ENCODE measurements around the gene ZMYND11. TPM values are rescaled to one million over a fixed set of nuclear protein-coding genes. Genes with fewer than 3 reads are reported as not detected.

Gene ZMYND11
- polyA plus RNA-seq, 1 donor (not counting 4 experiments of a cell fraction or from before 2014, with no cell fraction given) = 36.1 TPM

GRCh38 chr10:269440-270074, 134.3 kb downstream of the ZMYND11 start:
- no peaks in the 10 kb centered on the region for H4K20me1 ChIP-seq (ENCODE audit: control insufficient read depth, extremely low read depth, insufficient read depth, low read length)
- no peak overlapping the region for H3K4me3 ChIP-seq (ENCODE audit: control insufficient read depth in 2 of 3, extremely low read depth in 1 of 3, insufficient read depth in 2 of 3, low read depth in 1 of 3, low read length in 3 of 3)
- no peak overlapping the region for H3K9ac ChIP-seq (ENCODE audit: control insufficient read depth, extremely low read depth, insufficient read depth, low read length)
- H3K4me2 ChIP-seq (ENCODE audit: control insufficient read depth, extremely low read depth, insufficient read depth, low read depth, low read length) = no peak overlapping the region
- H3K9me3 ChIP-seq (ENCODE audit: control insufficient read depth, low read depth, low read length) = no peaks in the 10 kb centered on the region
- H3K36me3 ChIP-seq (ENCODE audit: control insufficient read depth in 2 of 2, extremely low read depth in 1 of 2, insufficient read depth in 2 of 2, low read length in 2 of 2) = no peaks in the 10 kb centered on the region
- no peaks in the 10 kb centered on the region for H3K79me2 ChIP-seq (ENCODE audit: control insufficient read depth, insufficient read depth, low read length)
- H3K27me3 ChIP-seq (ENCODE audit: control insufficient read depth, extremely low read depth, insufficient read depth, low read length) = no peaks in the 10 kb centered on the region
- dilution Hi-C loops (cut with MboI; ENCODE audit: extremely low pct_ligation_motif_present, low sequenced_read_pairs) = no loop called here
- TF ChIP-seq EZH2 (IDR thresholded peaks at IDR 0.05; ENCODE audit: low read length) (no peak), CTCF (optimal IDR thresholded peaks at IDR 0.05 in 1 of 3, IDR thresholded peaks at IDR 0.05 in 1 of 3, conservative IDR thresholded peaks at IDR 0.05 in 1 of 3; ENCODE audit: extremely low read depth in 1 of 3, insufficient read depth in 2 of 3, low read length in 3 of 3) (no peak)
- FAIRE-seq (no peak), DNase-seq (ENCODE audit: low read depth, low spot score) (no peak)
- no peaks in the 10 kb centered on the region for H3K4me1 ChIP-seq (ENCODE audit: control insufficient read depth, extremely low read depth, insufficient read depth, low read length)
- no peaks in the 10 kb centered on the region for H3K9me1 ChIP-seq (ENCODE audit: control insufficient read depth, extremely low read depth, insufficient read depth, low read length)
- no peak overlapping the region for H2AFZ ChIP-seq (ENCODE audit: control insufficient read depth, low read length)
- H3K27ac ChIP-seq (ENCODE audit: control insufficient read depth, insufficient read depth, low read length) = no peak overlapping the region

GRCh38 chr10:271201-271600, 135.9 kb downstream of the ZMYND11 start:
- Histone ChIP-seq H3K9me3 (ENCODE audit: control insufficient read depth, low read depth, low read length) (no peaks in the 10 kb centered on the region), H3K9me1 (ENCODE audit: control insufficient read depth, extremely low read depth, insufficient read depth, low read length) (no peaks in the 10 kb centered on the region), H3K27me3 (ENCODE audit: control insufficient read depth, extremely low read depth, insufficient read depth, low read length) (no peaks in the 10 kb centered on the region), H3K4me2 (ENCODE audit: control insufficient read depth, extremely low read depth, insufficient read depth, low read depth, low read length) (no peak overlapping the region), H3K4me3 (ENCODE audit: control insufficient read depth in 2 of 3, extremely low read depth in 1 of 3, insufficient read depth in 2 of 3, low read depth in 1 of 3, low read length in 3 of 3) (no peak overlapping the region), H3K79me2 (ENCODE audit: control insufficient read depth, insufficient read depth, low read length) (no peaks in the 10 kb centered on the region), H3K27ac (ENCODE audit: control insufficient read depth, insufficient read depth, low read length) (no peak overlapping the region), H4K20me1 (ENCODE audit: control insufficient read depth, extremely low read depth, insufficient read depth, low read length) (no peaks in the 10 kb centered on the region), H3K4me1 (ENCODE audit: control insufficient read depth, extremely low read depth, insufficient read depth, low read length) (no peaks in the 10 kb centered on the region), H2AFZ (ENCODE audit: control insufficient read depth, low read length) (no peak overlapping the region), H3K36me3 (ENCODE audit: control insufficient read depth in 2 of 2, extremely low read depth in 1 of 2, insufficient read depth in 2 of 2, low read length in 2 of 2) (no peaks in the 10 kb centered on the region), H3K9ac (ENCODE audit: control insufficient read depth, extremely low read depth, insufficient read depth, low read length) (no peak overlapping the region)
- FAIRE-seq (no peak), DNase-seq (ENCODE audit: low read depth, low spot score) (no peak)
- dilution Hi-C loops (cut with MboI; ENCODE audit: extremely low pct_ligation_motif_present, low sequenced_read_pairs) = no loop called here
- TF ChIP-seq EZH2 (IDR thresholded peaks at IDR 0.05; ENCODE audit: low read length) (no peak), CTCF (optimal IDR thresholded peaks at IDR 0.05 in 1 of 3, IDR thresholded peaks at IDR 0.05 in 1 of 3, conservative IDR thresholded peaks at IDR 0.05 in 1 of 3; ENCODE audit: extremely low read depth in 1 of 3, insufficient read depth in 2 of 3, low read length in 3 of 3) (no peak)

All from keratinocyte (primary cell).